ENCODE measurements around the gene TMEM69.
A peak's percentile ranks its signal among the peaks of the same experiment; 100 is the strongest.
"Not testable (repeated sequence)": the region's sequence is repeated elsewhere in the genome, so short reads cannot be mapped to it uniquely, and the experiment has no call there.

The TMEM69 gene, protein sequence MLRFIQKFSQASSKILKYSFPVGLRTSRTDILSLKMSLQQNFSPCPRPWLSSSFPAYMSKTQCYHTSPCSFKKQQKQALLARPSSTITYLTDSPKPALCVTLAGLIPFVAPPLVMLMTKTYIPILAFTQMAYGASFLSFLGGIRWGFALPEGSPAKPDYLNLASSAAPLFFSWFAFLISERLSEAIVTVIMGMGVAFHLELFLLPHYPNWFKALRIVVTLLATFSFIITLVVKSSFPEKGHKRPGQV

DNA sequence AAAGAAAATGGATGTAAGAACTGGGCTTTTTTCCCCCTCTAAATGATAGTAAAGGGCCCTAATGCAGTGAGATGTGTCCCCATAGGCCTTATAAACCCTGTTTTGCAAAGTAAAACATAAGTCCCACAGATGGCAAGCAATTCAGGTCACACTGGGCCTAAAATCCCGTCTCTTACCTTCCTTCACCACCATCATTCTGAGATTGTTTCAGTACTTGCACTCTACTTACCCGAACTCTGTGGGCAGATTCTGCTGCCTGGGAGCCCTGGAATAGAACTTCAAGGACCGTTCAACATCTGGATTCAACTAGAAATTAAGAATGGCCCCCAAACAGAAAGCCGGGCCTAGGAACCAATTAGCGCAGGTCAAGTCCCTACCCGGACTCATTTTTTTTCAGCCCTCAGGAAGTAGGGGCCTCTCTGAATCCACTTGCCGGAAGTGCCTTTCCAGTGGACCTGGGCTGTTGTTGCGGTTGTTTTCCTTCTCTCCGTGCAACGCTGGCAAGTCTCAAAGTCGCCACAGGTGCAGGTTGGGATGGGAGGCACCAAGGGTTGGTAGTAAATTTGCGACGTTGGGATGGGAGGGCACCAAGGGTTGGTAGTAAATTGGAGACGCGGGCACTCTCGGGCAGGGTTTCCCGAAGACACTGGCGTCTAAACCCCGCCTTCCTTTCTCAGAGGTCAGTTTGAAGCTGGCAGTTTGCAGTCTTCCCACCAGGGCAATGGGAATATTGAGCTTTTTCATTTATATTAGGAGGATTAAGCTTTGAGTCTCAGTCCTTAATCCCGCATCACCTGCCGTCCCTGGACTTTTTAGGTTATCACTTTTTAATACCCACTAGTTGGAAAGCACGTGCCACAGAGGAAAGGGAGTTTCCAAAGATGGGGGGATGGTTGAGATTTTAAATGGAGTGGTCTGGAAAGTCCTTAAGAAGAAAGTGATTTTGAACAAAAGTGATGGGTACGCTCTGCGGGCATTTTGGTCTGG is at the start of gene TMEM69:
TMEM69 (plus strand) TSS at position 428 of the 987 bp plus-strand sequence. CDS start 2,888 bp downstream, outside the sequence.
- DNase-seq, result peak in 57 of 58 donors; percentile 29 to 97 (median 66)

DNA sequence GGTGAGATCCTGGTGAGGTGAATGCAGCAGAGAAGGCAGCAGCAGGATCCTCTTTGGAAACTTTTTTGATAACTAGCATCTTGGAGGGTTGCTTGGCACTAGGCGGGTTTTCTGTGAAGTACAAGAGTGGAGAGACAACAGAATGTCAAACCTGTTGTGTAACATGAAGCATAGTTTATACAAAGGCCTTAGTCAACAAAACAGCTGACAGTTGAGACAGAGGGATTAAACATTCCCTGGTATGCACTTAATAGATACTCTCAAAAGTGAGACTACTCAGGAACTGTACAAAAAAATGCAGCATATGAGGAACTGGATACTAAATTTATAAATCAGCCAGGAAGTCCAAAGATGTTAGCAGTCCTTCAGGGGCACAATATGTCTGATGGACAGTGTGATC is 47.7 kb upstream of the TMEM69 start:
- DNase-seq, result no peak

DNA sequence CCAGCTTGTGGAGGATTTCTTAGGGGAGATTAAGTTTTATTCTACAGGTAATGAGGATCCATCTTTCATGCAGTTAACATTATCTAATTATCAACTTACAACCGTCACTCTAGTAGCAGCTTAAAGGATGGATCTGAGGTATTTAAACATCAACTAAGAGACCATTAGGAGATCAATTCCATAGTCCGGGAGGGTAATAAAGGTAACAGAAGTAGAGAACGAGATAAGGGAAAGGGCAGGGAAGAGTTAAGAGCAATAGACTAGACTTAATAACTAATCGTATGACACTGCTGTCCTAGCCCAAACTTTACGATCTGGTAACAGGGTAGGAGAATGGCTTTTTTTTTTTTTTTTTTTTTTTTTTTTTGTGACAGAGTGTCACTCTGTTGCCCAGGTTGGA is 44.7 kb upstream of the TMEM69 start:
- DNase-seq, result no peak

DNA sequence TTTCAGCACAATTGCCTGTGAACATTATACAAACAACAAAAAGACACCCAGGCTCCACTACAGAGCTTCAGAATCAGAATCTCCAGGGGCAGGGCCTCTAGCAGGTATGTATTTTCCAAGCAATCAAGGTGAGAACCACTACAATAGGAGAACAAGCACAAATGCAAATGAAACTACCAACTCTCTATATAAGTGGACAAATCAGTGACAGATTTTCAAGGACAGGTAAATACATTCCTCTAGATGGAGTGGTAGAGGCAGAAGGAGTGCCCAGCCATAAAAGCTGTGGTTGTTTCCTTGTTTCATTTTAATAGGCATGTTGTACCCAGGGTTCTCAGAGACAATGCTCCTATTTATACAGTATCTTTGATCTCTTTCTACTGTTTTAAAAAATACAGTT is 44.0 kb upstream of the TMEM69 start:
- DNase-seq, result peak in 1 of 58 donors; percentile 23

DNA sequence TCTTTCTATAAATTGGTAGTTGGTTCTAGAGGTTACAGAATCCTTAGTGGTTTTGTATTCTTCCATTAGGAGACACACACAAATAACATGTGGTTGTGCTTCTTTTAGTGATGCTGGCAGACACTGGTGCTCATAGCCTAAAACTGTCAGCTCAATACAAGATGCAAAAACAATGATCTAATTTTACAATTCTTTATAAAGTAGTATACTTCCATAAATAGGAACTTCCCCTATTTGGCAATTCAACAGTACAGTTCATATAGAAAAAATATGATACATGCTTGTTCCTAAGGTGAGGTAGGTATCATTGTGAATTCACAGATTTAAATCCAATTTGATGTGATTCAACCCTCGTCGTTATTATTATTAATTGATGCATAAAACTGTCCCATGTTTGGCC is 43.3 kb upstream of the TMEM69 start:
- no peak for DNase-seq

DNA sequence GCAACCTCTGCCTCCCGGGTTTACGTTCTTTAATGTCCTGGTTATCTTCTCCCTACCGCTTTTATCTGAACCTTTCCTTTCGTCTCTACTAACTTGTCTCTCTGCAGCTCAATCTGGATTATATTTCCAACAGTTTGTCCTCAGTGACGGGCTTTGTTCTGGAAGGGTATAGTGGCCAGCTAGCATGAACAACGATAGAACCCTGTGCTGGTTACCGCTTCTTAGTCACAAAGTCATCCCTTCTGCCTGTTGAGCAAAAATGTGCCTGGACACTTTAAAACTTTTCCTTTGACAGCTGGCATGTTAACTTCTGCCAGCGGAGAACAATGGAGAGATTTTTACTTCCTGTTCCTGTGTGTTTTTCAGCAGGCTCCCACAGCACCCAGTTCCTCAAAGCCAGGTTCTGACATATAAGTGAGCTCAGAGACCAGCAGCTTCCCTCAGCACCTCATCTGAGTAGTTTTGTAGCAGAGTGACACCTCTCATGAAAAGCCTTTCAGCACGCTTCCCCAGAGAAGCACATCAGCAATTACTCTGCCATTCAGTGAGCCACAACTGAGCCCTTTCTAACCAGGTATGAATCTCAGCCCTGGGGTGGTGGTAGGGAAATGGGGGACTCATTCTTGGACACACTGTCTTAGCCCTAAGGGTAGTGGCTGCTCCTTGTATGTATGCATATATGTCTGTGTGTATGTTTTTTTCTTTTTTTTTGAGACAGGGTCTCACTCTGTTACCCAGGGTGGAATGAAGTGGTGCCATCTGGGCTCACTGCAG is 40.5 kb upstream of the TMEM69 start:
- DNase-seq, result peak in 2 of 58 donors; percentile 15 to 27

DNA sequence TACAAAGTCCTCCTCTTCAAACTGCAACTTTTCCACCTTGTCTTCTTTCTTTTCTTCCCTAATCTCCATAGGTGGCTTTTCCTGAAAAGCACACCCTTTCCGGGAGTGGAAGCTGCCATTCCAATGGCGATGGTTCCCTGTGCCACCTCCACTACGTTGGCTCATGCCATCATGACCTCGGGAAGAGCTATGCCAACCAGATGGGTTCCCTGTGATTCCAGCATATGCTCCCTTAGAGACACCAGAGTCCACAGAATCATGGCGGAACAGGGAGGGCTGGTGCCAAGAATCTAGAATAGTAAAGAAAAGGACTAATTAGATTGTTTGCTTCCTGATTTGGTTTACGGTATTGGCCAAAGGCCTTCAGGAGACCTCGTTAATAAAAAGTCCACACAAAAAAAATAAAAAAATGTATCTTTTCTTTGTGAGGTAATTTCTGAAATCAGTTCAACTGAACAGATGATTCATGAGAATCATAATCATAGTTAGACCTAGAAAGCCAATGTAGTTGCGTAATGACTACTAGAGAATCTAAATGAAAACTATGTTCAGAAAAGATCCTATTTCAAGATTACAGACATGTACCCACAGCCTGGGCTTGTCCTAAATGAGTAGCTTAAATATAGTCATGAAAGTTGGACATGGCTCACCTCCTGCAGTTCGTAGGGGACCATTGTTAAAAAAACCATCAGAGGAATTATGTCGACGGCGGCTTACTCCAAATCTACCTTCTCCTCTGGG is 33.3 kb upstream of the TMEM69 start:
- DNase-seq, result no peak

DNA sequence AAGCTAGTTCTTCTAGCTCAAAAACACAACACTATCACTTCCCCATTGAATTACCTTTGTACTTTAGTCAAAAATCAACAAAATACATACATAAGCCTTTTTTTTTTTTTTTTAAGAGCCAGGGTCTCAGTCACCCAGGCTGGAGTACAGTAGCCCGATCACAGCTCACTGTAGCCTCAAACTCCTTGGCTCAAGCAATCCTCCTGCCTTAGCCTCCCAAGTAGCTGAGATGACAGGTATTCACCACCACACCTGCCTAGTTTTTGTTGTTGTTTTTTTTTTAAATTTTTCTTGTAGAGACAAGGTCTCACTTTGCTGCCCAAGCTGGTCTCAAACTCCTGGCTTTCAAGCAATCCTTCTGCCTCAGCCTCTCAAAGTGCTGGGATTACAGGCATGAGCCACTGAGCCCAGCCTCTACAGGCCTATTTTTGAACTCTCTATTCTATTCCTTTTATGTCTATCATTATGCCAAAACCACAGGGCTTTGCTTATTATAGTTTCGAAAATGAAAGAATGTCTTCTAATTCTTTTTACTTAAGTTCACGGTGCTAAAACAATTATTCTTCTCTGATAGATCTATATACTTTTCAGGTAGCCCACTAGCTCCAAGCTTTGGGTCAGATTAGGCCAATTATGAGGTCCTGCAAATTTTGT is 31.3 kb upstream of the TMEM69 start:
- no peak for DNase-seq

DNA sequence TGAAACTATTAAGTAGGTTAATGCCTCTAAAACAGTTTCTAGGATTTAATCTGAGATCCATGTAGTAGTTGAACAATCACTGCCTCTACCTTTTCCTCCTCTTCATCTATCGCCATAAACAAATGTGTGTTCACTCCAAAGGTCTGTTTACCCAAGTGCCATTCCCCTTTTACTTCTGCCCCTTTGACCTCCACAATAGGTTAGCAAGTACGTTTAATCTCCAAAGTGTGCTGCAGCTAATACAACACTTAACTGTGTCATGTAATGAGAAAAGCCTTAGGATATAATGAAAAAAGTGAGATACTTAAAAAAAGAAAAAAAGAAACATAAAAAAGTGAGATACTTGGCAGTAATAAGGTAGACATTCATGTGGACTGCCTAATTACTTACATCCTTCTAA is 29.8 kb upstream of the TMEM69 start:
- no peak for DNase-seq

DNA sequence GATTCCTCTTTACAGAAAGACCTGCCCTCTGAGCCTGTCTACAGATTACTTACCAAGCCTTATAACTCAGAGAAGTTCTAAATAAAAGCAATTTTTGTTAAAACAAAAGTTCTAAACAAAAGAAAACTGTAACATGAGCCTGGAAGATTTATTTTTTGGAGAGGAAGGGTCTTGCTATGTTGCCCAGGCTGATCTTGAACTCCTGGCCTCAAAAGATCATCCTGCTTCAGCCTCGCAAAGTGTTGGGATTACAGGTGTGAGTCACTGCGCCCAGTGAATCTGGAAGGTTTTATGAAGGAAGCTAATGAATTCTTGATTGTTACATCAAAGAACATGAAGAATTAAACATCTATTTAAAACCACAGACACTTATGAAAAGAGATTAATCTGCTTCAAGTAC is 28.8 kb upstream of the TMEM69 start:
- DNase-seq, result no peak

DNA sequence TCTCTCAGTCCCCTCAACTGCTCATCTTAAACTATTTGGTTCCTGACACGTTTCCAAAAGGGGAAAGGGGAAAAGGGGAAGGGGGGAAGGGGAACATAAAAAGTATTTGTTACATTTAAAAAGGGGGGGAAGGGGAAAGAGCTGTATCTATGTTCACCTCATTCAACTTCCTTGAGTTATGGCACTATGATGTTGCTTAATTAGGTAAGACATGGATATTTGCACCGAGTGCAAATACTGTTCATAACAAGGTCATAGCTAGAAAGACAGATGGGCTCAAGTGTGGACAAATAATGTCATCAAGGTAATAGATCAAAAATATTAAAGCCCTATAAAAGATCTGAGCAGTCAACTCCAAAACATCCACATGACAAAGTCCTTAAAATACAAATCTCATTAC is 27.6 kb upstream of the TMEM69 start:
- no peak for DNase-seq

DNA sequence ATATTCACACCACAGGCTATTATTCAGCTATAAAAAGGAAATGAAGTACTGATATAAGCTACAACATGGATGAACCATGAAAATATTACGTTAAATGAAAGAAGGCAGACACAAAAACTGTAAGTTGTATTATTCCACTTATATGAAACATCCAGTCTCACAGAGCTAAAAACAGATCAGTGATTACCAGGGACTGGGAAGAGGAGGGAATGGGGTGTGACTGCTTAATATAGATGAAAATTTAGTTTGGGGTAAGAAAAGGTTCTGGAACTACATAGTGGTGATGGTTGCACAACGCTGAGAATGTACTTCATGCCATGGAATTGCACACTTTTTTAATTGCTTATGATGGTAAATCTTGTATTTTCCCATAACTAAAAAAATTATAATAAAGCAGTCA is 21.1 kb upstream of the TMEM69 start:
- no peak for DNase-seq

DNA sequence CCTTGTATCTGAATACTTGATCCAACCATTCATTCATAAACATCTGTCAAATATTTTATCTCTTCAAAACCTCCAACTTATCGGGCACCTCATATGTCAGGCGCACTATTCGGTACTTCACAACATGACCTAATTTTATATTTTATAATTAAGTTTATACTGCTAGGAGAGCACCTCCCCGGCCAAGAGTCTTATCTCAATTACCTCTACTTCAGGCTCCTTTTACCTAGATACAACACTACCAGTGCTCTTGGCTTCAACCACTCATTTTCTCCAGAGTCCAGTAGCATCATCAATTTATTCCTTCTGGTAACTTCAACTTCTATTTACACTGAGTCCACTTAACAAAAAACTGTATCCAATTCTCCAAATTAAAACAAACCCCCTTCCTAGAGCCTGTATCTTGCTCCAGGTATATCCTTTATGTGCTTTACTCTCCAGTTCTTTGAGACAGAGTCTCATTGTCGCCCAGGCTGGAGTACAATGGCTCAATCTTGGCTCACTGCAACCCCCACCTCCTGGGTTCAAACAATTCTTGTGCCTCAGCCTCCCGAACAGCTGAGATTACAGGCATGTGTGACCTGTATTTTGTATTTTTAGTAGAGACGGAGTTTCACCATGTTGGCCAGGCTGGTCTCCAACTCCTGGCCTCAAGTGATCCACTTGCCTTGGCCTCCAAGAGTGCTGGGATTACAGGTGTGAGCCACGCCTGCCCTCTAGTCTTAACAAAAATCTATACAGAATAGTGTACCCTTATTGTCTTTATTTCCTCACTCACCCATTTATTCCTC is 20.5 kb upstream of the TMEM69 start:
- no peak for DNase-seq

DNA sequence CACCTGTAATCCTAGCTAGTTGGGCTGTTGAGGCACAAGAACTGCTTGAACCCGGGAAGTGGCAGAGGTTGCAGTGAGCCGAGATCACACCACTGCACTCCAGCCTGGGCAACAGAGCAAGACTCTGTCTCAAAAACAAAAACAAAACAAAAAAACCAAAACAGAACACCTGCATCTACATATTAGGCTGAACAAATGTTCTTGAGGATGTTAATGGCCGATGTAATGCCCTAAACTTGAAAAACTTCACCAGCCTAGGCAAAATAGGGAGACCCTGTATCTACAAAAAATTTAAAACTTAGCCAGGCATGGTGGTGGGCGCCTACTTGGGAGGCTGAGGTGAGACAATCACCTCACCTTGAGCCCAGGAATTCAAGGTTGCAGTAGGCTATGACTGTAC is 19.5 kb upstream of the TMEM69 start:
- DNase-seq, result no peak

DNA sequence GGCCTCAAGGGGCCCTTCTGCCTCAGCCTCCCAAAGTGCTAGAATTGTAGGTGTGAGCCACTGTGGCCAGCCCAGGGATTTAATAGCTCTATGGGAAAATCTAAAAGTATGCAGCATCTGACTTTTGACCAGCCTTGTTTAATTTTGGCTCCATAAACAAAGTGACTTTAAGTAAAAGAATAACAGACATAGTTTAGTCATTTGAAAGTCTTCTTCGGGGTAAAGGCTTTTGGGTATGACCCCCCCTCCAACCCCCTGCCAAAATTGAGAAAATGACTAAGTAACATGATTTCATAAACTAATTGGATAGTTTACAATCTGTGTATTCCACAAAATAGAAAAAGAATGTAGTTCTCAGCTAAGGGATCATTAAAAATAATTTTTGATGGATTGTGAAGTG is 18.6 kb upstream of the TMEM69 start:
- DNase-seq, result no peak

DNA sequence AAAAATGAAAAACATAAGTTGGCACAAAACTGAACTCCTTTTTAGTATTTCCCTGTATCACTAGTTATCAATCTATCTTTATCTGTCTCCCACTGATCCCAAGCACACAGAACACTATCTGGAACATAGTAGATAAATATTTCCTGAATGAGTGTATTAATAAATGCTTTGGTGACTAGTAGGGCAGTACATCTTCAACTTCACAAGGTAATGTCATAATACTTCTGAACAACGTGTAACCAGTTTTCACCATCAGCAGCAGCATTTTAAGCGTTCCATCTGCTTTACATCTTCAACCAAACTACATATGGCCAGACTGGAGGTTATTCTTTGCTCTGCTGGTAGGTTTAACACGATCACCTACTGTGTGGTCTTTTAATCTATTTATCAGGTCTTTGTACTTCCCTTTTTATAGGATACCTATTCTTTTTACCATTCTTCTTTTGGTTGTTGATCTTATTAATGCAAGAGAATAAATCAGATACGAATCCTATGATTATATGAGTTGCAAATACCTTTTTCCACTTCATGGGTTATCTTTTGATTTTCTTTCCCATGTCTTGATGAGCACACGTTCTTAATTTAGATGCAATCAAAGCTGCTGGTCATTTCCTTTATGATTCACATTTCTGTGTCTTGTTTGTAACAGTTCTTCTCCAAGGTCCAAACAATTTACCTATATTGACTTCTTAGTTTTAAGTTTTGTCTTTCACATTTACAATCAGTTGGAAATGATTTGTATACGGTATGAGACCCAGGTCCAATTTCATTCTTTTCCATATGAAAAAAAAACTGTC is 17.9 kb upstream of the TMEM69 start:
- no peak for DNase-seq

DNA sequence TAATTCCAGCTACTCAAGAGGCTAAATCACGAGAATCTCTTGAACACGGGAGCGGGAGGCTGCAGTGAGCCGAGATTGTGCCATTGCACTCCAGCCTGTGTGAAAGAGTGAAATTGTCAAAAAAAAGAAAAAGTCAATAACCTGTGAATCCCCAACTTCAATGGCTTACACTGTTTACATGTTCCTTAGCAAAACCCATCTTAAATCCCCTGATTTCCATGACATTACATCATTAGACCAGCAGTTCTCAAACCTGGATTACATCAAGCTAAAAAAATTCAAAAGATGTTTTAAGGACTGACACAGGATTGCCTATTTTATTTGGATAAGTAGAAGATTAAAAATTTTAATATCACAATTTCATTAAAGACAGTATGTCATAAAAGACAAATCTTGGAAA is 14.0 kb upstream of the TMEM69 start:
- DNase-seq, result no peak

DNA sequence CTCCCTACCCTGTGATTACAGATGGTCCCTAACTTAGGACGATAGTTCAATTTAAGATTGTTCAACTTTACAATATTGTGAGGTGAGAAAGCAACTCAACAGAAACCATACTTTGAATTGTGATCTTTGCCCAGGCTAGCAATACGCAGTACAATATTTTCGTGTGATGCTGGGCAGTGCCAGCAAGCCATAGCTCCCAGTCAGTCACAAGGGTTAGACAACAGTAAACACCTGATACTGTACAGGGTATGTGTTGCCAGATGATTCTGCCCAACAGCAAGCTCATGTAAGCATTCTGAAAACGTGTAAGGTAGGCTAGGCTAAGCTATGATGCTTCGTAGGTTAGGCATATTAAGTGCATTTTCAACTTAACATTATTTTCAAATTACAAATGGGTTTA is 13.5 kb upstream of the TMEM69 start:
- no peak for DNase-seq

DNA sequence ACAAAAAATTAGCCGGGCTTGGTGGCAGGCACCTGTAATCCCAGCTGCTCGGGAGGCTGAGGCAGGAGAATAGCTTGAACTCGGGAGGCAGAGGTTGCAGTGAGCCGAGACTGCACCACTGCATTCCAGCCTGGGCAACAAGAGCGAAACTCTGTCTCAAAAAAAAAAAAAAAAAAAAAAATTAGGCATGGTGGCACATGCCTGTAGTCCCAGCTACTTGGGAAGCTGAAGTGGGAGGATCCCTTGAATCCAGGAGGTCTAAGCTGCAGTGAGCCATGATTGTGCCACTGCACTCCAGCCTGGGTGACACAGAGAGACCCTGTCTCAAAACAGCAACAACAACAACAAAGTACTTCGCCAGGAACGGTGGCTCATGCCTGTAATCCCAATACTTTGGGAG is 11.4 kb upstream of the TMEM69 start:
- not testable (repeated sequence) for DNase-seq

All from anterior cingulate cortex (tissue), 58 donors.